ENCODE measurements around the gene XPO5.

Gene XPO5

DNA sequence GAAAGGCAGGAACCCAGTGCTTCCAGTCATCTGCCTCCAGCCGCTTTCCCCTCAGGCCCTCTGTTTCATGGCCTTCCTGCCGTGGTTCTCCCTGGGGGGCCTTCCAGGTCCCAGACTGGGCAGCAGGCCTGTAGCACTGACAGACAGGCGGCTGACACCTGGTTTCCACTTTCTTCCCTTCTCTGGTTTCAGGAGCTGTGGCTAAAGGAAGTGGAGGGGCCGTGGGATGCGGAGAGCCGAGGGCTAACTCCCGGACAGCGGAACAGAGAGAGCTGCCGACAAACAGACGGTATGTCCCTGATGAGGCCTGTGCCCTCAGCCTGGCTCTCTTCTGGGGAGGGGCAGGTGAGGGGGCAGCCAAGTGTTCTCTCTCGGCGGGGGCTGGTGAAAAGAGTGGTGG is 78.1 kb downstream of the XPO5 start:
- no peak for DNase-seq (ENCODE audit: low read depth)

DNA sequence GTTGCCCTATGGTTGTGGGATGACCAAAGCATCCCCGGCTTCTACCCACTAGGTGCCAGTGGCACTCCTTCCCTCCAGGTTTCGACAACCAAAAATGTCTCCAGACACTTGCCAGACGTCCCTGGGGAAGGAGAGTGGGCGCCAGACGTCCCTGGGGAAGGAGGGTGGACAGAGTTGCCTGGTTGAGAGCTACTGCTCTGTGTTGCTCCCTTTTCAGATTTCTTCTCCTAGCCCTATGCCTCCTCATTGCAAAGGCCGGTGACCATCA is 78.8 kb downstream of the XPO5 start:
- no peak for DNase-seq (ENCODE audit: low read depth)

DNA sequence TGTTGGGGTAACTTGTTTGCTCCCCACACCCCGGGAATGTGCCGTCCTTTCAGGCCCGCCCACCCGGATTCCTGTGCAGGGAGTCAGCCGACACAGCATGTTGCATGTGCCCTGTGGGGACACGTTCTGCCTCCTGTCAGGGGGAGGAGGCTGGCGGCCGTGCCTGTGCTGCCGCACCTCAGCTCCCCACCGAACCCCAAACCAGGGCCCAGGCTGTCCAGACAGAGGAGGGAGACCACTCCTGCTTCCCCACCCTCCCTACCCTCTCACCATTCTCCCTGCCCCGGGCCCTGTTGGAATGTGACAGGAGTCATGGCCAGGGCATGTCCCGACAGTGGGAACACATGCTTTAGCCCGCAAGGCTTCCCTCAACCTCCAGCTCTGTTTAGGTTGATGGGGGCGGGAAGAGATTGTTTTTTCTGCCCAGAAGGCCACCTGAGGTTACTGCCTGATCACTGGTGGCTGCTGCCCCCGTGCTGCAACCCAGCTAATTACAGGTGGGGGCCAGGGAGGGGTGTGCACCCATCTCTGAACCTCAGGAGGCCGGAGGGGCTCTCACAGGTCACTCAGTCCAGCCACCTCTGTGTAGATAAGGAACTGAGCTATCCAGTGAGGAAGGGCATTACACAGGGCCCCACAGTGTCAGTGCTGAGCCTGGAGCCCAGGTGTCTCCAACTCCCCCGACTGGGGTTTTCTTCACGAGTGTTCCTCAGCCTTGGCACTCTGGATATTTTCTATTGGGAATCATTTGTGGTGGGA is 79.3 kb downstream of the XPO5 start:
- DNase-seq (ENCODE audit: low read depth): peak; percentile 62

DNA sequence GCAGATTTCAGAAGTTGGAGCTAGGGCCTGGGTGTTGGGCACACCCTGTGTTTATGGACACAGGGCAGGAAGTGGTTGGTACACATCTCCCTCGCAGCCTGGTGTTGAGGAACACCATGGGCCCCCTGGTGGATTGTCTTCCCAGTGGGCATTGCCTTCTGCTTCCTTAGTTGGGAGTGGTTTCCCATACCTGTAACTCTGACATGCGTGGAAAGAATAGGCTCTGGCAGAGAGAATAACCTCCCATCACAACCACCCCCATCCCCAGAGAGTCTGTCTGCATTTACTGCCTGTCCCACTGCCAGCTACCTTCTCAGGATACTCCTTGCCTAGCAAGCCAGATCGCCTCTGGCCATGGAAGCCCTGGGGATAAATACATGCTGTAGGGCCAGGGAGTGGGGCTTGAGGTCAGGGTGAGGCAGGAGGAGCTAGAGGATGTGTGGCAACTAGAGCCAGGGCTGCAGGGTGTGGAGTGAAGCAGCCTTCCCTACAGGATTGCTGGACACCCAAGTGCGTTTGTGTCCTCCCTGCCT is 80.4 kb downstream of the XPO5 start:
- DNase-seq (ENCODE audit: low read depth): no peak

DNA sequence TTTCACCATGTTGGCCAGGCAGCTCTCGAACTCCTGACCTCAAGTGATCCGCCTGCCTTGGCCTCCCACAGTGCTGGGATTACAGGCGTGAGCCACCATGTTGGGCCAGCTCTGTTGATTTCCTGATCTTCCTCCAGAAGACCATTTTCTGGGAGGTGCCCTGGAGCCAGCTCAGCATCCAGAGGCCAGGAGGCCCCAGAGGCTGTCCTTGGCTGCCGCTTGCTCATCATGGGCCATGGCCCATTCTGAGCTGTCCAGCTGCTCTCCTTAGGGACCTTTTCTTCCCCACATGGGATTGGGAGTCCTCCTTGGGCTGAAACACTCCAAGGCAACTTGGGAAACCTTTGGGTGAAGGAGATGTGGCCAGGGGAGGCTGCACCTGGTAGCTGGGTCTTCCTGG is 81.1 kb downstream of the XPO5 start:
- no peak for DNase-seq (ENCODE audit: low read depth)

DNA sequence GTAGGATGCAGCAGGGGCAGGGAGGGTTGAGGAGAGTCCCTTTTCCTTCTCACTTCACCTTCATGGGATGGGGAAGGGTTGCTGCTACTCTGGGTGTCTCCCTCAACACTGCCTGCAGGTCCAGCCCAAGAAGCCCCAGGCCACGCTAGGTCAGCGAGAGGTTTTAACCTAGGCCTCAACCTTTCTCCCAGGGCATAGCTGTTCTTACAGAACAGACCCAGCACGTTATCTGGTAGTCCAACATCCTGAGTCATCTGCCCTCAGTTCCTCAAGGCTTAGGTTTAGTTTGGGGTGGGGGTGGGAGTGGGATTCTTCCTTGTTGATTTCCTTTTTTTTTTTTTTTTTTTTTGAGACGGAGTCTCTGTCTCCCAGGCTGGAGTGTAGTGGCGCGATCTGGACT is 81.5 kb downstream of the XPO5 start:
- no peak for DNase-seq (ENCODE audit: low read depth)

DNA sequence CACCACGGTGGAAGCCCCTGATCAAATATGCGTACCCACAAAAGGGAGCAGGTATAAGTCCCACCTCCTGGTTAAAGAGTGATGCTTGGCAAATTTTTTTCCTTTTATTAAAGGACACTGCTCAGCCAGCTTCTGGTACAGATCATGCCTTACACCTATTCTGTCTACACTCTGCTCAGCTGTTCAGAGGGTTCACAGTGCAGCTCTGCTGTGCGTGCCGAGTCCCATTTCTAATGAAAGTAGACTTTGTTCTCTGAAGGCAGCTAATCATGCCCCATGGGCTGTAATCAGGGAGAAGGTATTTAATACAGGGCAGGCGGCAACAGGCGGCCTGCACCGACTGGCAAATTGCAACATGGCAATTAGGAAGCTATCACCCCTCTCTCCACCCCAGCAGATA is 82.0 kb downstream of the XPO5 start:
- no peak for DNase-seq (ENCODE audit: low read depth)

DNA sequence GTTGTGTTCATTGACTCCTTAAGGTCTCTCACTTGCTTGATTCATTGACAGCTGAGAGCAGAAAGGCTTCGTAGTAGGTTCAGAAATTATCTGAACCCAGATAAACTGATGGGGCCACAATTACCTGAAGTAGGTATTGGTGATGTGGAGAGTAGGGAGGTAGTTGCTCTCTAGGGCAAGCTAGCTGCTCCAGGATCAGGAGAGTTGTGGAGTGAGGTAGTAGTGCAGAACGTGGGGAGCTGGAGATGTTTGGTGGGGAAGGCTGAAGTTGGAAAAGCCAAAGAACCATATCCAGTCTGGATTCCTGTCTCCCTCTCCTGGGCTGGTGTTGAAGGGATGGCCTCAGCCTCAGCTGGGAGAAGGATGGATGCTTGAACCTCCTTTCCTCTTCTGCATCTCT is 82.6 kb downstream of the XPO5 start:
- DNase-seq (ENCODE audit: low read depth): no peak

DNA sequence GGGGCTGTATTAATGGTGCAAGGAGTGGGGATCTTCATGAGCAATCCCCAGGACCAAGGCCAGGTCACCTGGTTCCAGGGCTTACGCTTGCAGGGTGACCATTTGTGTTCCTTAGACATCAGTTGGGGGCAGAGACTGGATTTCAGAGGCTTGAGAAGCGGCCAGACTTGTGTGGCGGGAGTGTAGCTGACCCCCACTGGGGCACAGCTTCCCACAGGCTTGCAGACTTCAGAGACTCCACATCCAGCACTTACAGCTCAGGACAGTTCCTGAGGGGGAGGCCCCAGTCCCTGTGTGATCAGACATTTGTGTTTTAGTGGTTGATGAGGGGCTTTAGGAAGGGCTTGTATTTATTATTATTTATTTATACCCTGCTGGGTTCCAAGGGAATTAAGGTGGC is 83.2 kb downstream of the XPO5 start:
- DNase-seq (ENCODE audit: low read depth): no peak

DNA sequence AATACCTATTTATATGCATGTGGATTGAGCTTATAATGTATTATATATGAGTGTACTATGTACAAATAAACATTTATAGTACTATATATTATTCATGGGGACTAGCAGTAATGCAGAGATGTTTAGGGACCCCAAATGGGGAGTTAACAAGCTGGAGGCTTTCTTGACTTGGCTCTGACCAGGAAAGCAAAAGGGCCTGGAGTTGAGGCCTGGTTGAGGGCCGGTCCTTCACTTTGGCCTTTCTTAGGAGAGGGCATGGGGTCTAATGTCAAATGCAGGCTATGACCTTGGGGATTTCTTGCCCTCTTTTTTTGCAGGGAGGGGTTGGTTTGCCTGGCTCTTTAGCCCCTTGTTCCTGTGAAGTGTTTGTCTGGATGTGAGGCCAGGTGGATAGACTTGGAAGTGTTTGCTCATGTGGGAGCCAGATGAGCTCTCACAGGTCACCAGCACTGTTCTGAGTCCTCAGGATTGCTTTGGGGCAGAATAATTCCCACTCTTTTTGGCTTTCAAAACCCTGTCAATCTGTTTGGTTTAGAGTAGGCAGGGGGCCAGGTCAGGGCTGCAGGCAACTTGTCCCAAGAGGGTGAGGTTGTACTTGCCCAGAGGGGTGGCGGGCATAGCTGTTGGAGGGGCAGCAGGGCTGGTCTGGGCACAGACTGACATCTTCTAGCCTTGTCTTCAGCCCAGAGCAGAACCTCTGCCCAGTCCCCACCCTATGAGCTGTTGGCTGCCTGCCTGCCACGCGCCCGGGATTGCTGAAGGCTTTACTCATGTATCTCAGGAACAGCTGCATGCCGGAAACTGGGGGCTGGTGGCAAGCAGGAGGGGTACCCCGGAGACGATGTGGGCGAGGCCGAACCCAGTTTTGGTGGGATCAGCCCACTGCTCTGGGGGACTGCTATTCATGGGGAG is 83.8 kb downstream of the XPO5 start:
- DNase-seq (ENCODE audit: low read depth): peak; percentile 65

DNA sequence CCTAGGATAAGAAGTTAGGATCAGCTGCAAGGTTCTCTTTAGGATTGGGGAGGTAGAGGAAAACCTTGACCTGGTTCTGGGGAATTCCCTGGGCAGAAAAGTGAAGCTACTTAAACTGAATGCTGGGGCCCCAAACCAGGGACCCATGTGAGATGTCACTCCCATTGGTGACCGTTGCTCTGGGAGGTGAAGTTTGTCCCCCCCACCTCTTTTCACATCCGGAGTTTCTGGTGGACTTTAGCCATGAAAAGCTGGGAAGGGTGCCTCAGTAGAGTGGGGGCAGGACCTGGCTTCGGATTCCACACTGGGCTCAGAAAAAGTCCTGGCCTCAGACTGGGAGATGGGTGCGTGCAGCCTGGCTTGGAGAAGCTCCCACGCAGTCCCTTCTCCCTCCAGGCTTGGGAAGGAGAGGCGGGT is 85.3 kb downstream of the XPO5 start:
- DNase-seq (ENCODE audit: low read depth): no peak

DNA sequence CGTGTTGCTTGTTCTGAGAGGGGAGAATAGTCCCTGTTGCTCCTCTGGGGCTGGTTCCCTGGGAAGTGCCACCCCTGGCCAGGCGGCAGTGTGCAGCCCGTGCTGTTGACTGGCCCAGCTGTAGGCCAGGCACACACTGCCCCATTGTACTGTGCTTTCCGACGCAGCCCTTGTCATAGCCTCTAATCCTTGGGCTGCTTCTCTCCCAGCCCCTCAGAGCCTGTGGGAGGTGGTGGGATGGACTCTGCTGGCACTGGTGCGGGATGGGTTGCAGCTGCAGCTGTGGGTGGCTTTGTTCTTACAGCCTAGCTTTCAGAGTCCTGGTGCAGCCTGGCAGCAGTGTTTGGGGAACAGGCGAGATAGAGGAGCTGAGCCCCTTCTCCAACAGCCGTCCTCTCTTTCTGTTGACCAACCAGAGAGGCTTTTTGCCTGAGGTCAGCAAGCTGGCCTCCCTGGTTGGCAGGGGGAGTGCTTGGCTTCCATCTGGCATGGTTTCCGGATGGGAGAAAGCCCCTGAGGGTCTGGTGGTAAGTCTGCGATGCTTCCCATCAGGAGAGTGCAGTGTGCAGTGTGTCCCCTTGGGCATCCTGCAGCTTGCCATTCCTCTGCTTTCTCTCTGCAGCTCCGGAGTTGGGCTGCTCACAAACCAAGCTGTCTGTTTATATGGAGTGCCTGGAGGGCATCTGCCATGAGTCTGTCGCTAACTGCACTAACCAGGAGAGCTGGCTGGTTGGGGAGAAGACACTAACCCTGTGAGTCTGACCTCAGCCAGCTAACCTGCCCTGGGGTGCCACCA is 86.4 kb downstream of the XPO5 start:
- no peak for DNase-seq (ENCODE audit: low read depth)

DNA sequence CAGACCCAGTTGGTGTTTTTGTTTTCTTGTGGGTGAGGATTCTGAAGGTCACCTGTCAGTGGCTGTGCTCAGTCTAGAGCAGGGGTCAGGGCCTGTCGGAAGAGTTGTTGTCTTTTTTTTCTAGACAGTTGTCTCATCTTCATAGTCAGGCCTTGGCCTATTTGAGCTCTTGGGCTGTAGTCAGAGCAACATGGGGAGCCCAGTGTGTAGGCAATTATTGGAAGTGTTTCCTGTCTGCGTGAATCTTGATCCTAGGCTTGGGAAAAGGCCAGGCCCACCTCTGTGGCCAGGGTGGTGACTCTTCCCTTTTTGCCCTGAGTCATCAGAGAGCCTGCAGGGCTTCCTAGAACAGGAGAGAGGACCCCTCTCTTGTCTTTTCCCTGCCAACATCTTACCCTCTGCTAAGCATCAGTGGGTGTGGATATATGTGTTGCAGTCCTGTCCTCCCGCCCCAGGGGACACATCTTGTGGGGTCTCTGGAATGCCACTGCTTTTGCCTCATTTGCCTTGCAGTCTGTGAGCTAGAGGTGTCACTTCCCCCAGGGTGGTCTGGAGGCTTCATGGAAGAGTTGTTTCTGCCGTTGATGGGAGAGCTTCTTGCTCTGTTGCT is 87.1 kb downstream of the XPO5 start:
- no peak for DNase-seq (ENCODE audit: low read depth)

DNA sequence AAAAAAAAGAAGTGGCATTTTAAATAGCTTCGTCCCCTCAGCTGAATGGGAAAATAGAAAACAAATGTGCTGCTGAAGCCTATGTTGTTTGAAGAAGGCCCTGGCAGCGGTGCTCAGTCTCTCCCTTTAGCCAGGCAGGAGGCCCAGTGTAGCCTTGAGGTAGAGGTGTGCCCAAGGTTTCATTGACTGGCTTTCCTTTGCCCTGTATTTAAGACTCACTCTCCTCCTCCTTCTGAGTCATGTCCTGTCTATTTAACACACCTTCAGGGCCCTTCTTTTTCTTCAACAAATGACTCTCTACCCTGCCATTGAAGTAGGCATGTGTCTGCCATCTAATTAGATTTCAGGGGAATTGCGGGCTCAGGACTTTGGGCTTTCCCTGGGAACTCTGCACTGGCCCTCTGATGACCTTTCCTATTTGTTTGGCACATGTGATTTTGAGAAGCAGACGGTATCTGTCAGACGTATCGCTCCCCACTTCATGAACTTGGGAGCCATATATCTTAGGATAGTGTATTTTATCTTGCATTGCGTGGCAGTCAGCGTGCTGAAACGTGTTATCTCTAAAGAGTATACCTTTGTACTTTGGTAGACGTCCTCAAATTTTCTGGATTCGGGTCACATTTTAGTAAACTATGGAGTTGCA is 94.1 kb downstream of the XPO5 start:
- DNase-seq (ENCODE audit: low read depth): no peak

DNA sequence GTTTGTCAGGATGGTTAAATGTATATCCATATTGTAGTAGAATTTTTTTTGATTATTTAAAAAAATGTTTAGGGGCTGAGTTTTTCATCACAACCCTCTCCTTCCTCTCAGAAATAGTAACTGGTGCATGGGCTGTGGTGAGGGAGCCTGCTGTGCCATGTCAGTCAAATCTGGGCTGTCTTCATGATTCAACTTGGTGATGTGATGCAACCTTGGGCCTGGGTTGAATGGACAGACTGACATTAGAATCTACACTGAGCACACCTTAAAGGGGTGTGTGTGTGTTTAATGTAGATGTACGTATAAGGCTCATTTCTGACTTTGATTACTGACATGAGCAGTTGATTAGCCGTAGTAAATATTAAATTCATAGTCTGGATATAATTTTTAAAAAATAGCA is 94.8 kb downstream of the XPO5 start:
- no peak for DNase-seq (ENCODE audit: low read depth)

DNA sequence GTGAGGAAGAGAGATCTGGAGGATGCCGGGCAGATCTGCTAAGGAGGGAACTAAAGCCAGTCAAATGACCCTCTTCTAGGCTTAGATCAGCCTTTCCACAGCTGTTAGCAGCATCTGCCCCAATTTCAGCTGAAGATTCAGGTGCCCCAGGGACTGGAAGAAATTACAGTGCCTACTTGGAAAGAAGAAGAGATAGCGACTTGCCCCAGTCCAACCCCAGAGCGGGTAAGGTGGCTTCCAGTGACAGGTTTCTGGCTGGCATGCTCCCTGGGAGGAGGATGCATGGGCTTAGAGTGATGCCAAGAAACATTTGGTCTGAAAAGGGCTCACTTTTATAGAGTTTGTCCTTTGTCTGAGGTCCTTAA is 97.8 kb downstream of the XPO5 start:
- no peak for DNase-seq (ENCODE audit: low read depth)

DNA sequence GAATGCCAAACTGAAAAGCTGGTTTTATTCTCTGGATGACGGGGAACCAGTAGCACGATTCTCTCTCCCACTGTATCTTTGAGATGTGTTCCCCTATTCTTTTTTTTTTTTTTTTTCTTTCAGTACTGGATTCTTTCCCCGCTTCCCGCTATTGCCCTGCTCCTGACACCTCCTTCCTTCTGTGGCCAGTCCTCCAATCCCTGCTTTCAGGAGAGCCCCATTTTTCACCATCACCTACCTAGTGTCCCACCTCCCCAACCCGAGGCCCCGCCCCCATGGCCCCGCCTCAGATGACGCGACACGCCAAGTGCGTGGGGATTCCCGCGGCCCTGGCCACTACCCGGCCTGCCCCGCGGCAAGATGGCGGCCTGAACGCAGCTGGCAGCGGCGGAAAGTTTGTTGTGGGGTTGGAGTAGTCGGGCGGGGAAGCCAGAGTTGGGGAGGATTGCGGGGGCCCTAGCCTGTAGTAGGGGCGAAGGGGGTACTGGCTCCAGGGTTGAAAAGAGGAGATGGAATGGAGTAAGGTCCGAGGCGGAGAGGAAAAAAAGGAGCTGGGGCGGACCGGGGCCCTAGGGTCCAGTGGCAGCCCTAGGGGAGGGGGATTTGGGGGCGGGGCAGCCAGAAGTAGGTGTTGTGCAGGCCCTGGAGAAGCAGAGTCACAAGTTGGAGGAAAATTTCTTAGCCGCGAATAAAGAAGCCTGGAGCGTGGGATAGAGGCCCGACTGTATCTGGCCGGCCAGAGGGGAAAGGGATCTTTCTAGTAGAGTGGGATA is 98.4 kb downstream of the XPO5 start, which contains the start of gene TJAP1:
Gene TJAP1, plus strand, starts transcription at position 336 of the 773 bp plus-strand sequence. CDS start 21,432 bp downstream, outside the sequence.
- peak; percentile 70 for DNase-seq (ENCODE audit: low read depth)

DNA sequence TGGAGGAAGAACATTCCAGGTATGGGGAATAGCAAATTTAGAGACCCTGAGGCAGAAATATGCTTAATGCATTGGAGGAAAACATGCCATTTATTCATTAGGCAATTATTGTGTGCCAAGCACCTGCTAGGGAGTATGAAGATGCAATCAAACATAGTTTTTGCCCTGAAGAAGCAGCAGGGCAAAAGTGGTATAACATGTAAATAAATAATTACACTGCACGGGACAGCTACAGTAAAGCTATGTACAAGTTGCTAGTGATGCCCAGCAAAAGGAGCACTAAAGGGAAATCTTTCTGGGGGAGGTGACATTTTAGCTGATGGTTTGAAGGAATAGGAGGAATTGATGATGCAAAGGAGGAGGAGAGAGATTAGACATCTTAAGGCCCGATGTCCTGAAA is 99.1 kb downstream of the XPO5 start:
- DNase-seq (ENCODE audit: low read depth): no peak

DNA sequence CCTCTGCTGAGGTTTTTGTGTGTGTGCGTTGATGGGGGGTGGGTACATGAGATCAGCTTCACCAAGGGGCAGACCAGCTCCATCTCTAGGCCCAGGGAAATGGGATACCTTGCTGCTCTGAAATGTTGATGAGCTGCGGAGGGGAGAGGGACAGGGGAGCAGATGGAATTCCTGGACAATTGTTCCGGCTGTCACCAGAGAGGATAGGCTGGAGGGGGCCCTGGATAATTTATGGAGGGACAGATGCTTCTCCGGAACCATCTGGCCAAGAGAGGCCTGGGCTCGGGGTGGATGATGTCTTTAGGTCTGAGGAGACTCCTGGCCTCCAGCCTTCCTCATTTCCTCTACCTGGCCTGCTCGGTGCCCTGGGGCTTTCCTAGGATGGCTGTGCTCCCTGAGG is 100.3 kb downstream of the XPO5 start:
- no peak for DNase-seq (ENCODE audit: low read depth)

DNA sequence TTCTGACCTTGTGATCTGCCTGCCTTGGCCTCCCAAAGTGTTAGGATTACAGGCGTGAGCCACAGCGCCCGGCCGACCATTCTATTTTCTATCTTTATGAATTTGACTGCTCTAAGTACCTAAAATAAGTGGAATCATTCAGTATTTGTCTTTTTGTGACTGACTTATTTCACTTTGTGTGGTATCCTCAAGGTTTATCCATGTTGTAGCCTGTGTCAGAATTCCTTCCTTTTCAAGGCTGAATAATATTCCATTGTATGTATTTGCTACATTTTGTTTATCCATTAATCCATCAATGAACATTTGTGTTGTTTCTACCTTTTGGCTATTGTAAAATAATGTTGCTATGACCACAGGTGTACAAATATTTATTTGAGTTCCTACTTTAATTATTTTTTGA is 103.3 kb downstream of the XPO5 start:
- no peak for DNase-seq (ENCODE audit: low read depth)
